Measurements from ENCODE around the gene EFHD2.

EFHD2 gene

GRCh38 chr1:15407580-15407979, 2.1 kb upstream of the EFHD2 start:
- in situ Hi-C loops (cut with HindIII; ENCODE audit: low pct_ligation_motif_present, low sequenced_read_pairs): no loop called here
- no peak for DNase-seq
- H3K36me3 ChIP-seq (replicated peaks): no peaks in the 10 kb centered on the region
- H3K27ac ChIP-seq: no peak overlapping the region
- H3K4me3 ChIP-seq (ENCODE audit: low read depth, low read length): no peak overlapping the region
- no peak for TF ChIP-seq CTCF (IDR thresholded peaks at IDR 0.05; ENCODE audit: low read depth, low read length, missing control alignments)
- no peaks in the 10 kb centered on the region for H3K27me3 ChIP-seq (replicated peaks)

GRCh38 chr1:15408890-15409387, 749 bp upstream of the EFHD2 start:
- no peaks in the 10 kb centered on the region for H3K36me3 ChIP-seq (replicated peaks)
- no peak for DNase-seq
- H3K27ac ChIP-seq: peak overlapping the region; percentile 8
- in situ Hi-C loops (cut with HindIII; ENCODE audit: low pct_ligation_motif_present, low sequenced_read_pairs): no loop called here
- H3K27me3 ChIP-seq (replicated peaks): no peaks in the 10 kb centered on the region
- peak overlapping the region; percentile 81 for H3K4me3 ChIP-seq (ENCODE audit: low read depth, low read length)
- no peak for TF ChIP-seq CTCF (IDR thresholded peaks at IDR 0.05; ENCODE audit: low read depth, low read length, missing control alignments)

- Histone ChIP-seq H3K27me3 (replicated peaks) (no peaks in the 10 kb centered on the region), H3K36me3 (replicated peaks) (no peaks in the 10 kb centered on the region), H3K27ac (no peak overlapping the region), H3K4me3 (ENCODE audit: low read depth, low read length) (peak overlapping the region; percentile 81)
- no peak for DNase-seq
- in situ Hi-C loops (cut with HindIII; ENCODE audit: low pct_ligation_motif_present, low sequenced_read_pairs): loop anchor here (10.0 kb wide), 1 partner anchor 76 kb away; no protein-coding TSS in a partner anchor
- no peak for TF ChIP-seq CTCF (IDR thresholded peaks at IDR 0.05; ENCODE audit: low read depth, low read length, missing control alignments)
Observed at GRCh38 chr1:15410223-15410883, 665 bp downstream of the EFHD2 start.

GRCh38 chr1:15410884-15411245, 1.2 kb downstream of the EFHD2 start:
- Histone ChIP-seq H3K4me3 (ENCODE audit: low read depth, low read length) (peak overlapping the region; percentile 81), H3K27ac (no peak overlapping the region), H3K36me3 (replicated peaks) (no peaks in the 10 kb centered on the region), H3K27me3 (replicated peaks) (no peaks in the 10 kb centered on the region)
- no peak for DNase-seq
- no peak for TF ChIP-seq CTCF (IDR thresholded peaks at IDR 0.05; ENCODE audit: low read depth, low read length, missing control alignments)
- in situ Hi-C loops (cut with HindIII; ENCODE audit: low pct_ligation_motif_present, low sequenced_read_pairs): loop anchor here (10.0 kb wide), 1 partner anchor 76 kb away; no protein-coding TSS in a partner anchor

GRCh38 chr1:15411593-15412137, 2.0 kb downstream of the EFHD2 start:
- no peak for DNase-seq
- Histone ChIP-seq H3K36me3 (replicated peaks) (no peaks in the 10 kb centered on the region), H3K27me3 (replicated peaks) (no peaks in the 10 kb centered on the region), H3K27ac (no peak overlapping the region), H3K4me3 (ENCODE audit: low read depth, low read length) (peak overlapping the region; percentile 81)
- in situ Hi-C loops (cut with HindIII; ENCODE audit: low pct_ligation_motif_present, low sequenced_read_pairs): loop anchor here (10.0 kb wide), 1 partner anchor 77 kb away; no protein-coding TSS in a partner anchor
- no peak for TF ChIP-seq CTCF (IDR thresholded peaks at IDR 0.05; ENCODE audit: low read depth, low read length, missing control alignments)

Measured in brain microvascular endothelial cell (primary cell).